ENCODE measurements around the gene ZNF217. TPM values are rescaled to one million over a fixed set of nuclear protein-coding genes. Genes with fewer than 3 reads are reported as not detected.
A peak's percentile ranks its signal among the peaks of the same experiment; 100 is the strongest.

Gene ZNF217
- total and polyA plus RNA-seq, 10 of the 15 experiments (the other 5 are each of a cell fraction or from before 2014, with no cell fraction given) = 8.5 to 76.6 (median 40.6) TPM

GRCh38 chr20:53623454-53624211, 30.0 kb upstream of the ZNF217 start (continued):
- TF ChIP-seq ZBTB33 (IDR thresholded peaks at IDR 0.05) = no peak
- TF ChIP-seq RELA (IDR thresholded peaks at IDR 0.05; ENCODE audit: borderline replicate concordance, partially characterized antibody) = peak; percentile 49
- TF ChIP-seq DPF2 (IDR thresholded peaks at IDR 0.05) = 0 out of 2 replicates have a peak, but pooled peaks have one; percentile 15
- TF ChIP-seq NKRF (conservative IDR thresholded peaks at IDR 0.05) = peak; percentile 60; the same call in 1 of the 2 replicates
- peak; percentile 88 for TF ChIP-seq YY1 (IDR thresholded peaks at IDR 0.05; ENCODE audit: low read depth, low read length)
- no peak for TF ChIP-seq SPI1 (IDR thresholded peaks at IDR 0.05; ENCODE audit: borderline replicate concordance, insufficient read depth, low read depth, low read length)
- TF ChIP-seq SMARCA5 (IDR thresholded peaks at IDR 0.05) = 0 out of 2 replicates have a peak, but pooled peaks have one; percentile 12
- TF ChIP-seq EED (IDR thresholded peaks at IDR 0.05; ENCODE audit: low read depth) = peak; percentile 53
- TF ChIP-seq POLR2A (IDR thresholded peaks at IDR 0.05; ENCODE audit: low read depth, low read length) = peak; percentile 61
- TF ChIP-seq RB1 (IDR thresholded peaks at IDR 0.05; ENCODE audit: borderline replicate concordance) = peak; percentile 53; the same call in 1 of the 2 replicates
- TF ChIP-seq ZNF207 (IDR thresholded peaks at IDR 0.05; ENCODE audit: borderline replicate concordance) = no peak

Measured in GM12878 (cell line).